ENCODE measurements around the gene UBN1. TPM values are rescaled to one million over a fixed set of nuclear protein-coding genes. Genes with fewer than 3 reads are reported as not detected.

UBN1 gene
- total RNA-seq, 1 experiment from 2014 or later: 33.3 TPM

DNA sequence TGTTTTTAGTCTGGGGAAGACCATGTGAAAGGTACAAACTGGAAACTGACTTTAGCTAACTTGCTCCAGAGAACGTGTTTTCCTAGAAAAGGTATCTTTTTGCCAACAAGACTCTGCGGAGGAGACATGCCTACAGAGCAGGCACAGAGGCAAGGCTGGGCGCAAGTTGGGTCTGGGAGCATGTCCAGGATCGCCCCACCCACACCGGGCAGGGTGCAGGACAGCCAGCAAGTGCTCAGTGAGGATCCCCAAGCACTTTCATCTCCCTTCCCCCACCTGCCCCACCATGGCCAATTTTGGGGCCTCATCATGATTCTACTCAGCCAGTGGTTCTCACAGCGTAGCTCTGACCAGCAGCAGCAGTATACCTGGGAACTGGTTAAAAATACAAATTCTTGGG lies 26.6 kb upstream of the UBN1 start:
- H3K27me3 Mint-ChIP-seq (ENCODE audit: insufficient read depth, unreplicated experiment): no peaks in the 10 kb centered on the region
- intact Hi-C loops (cut with micrococcal nuclease): no loop called here
- TF ChIP-seq, protein P1, sequence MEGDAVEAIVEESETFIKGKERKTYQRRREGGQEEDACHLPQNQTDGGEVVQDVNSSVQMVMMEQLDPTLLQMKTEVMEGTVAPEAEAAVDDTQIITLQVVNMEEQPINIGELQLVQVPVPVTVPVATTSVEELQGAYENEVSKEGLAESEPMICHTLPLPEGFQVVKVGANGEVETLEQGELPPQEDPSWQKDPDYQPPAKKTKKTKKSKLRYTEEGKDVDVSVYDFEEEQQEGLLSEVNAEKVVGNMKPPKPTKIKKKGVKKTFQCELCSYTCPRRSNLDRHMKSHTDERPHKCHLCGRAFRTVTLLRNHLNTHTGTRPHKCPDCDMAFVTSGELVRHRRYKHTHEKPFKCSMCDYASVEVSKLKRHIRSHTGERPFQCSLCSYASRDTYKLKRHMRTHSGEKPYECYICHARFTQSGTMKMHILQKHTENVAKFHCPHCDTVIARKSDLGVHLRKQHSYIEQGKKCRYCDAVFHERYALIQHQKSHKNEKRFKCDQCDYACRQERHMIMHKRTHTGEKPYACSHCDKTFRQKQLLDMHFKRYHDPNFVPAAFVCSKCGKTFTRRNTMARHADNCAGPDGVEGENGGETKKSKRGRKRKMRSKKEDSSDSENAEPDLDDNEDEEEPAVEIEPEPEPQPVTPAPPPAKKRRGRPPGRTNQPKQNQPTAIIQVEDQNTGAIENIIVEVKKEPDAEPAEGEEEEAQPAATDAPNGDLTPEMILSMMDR (IDR thresholded peaks at IDR 0.05; ENCODE audit: unreplicated experiment): no peak
- H3K27ac Mint-ChIP-seq (ENCODE audit: low read depth, unreplicated experiment): no peak overlapping the region
- peaks cover 86% of the 10 kb centered on the region for H3K36me3 Mint-ChIP-seq (ENCODE audit: insufficient read depth, unreplicated experiment)
- no peaks in the 10 kb centered on the region for H3K4me1 Mint-ChIP-seq (ENCODE audit: insufficient read depth, unreplicated experiment)
- ChIA-PET CTCF (no interaction called here), POLR2A (interaction anchor here (1.1 kb wide), 1 partner anchor 18 kb away, joined by 5 read pairs; the partner anchor contains the start of gene ROGDI)
- H3K9me3 Mint-ChIP-seq (ENCODE audit: unreplicated experiment): no peaks in the 10 kb centered on the region
- no peak overlapping the region for H3K4me3 Mint-ChIP-seq (ENCODE audit: unreplicated experiment)
- BruUV-seq (replicated peaks): no TSS peak
- DNase-seq (ENCODE audit: unreplicated experiment): no peak

GRCh38 chr16:4825196-4825595 lies 22.1 kb upstream of the UBN1 start:
- intact Hi-C loops (cut with micrococcal nuclease): no loop called here
- CTCF ChIA-PET: interaction anchor here (0.6 to 0.9 kb wide), 3 partner anchors 14 to 199 kb away, joined by 3 read pairs; no protein-coding TSS in a partner anchor
- TF ChIP-seq, protein P1 (IDR thresholded peaks at IDR 0.05; ENCODE audit: unreplicated experiment): no peak

GRCh38 chr16:4826526-4826925 lies 20.8 kb upstream of the UBN1 start:
- H3K36me3 Mint-ChIP-seq (ENCODE audit: insufficient read depth, unreplicated experiment): peaks cover 87% of the 10 kb centered on the region
- DNase-seq (ENCODE audit: unreplicated experiment): no peak
- CTCF ChIA-PET: interaction anchor here (0.6 to 0.8 kb wide), 2 partner anchors 13 to 128 kb away, joined by 3 read pairs; no protein-coding TSS in a partner anchor
- TF ChIP-seq, protein P1 (IDR thresholded peaks at IDR 0.05; ENCODE audit: unreplicated experiment): no peak
- H3K9me3 Mint-ChIP-seq (ENCODE audit: unreplicated experiment): no peaks in the 10 kb centered on the region
- no peak overlapping the region for H3K4me3 Mint-ChIP-seq (ENCODE audit: unreplicated experiment)
- H3K4me1 Mint-ChIP-seq (ENCODE audit: insufficient read depth, unreplicated experiment): no peaks in the 10 kb centered on the region
- POLR2A ChIA-PET: interaction anchor here (0.7 kb wide), 1 partner anchor 15 kb away, joined by 3 read pairs; no protein-coding TSS in a partner anchor
- H3K27me3 Mint-ChIP-seq (ENCODE audit: insufficient read depth, unreplicated experiment): no peaks in the 10 kb centered on the region
- intact Hi-C loops (cut with micrococcal nuclease): no loop called here
- H3K27ac Mint-ChIP-seq (ENCODE audit: low read depth, unreplicated experiment): no peak overlapping the region
- no TSS peak for BruUV-seq (replicated peaks)

More at GRCh38 chr16:4825196-4825595, 22.1 kb upstream of the UBN1 start:
- no TSS peak for BruUV-seq (replicated peaks)
- Mint-ChIP-seq H3K9me3 (ENCODE audit: unreplicated experiment) (no peaks in the 10 kb centered on the region), H3K27ac (ENCODE audit: low read depth, unreplicated experiment) (no peak overlapping the region), H3K4me3 (ENCODE audit: unreplicated experiment) (no peak overlapping the region), H3K36me3 (ENCODE audit: insufficient read depth, unreplicated experiment) (peaks cover 83% of the 10 kb centered on the region), H3K4me1 (ENCODE audit: insufficient read depth, unreplicated experiment) (no peaks in the 10 kb centered on the region), H3K27me3 (ENCODE audit: insufficient read depth, unreplicated experiment) (no peaks in the 10 kb centered on the region)
- DNase-seq (ENCODE audit: unreplicated experiment): no peak
- POLR2A ChIA-PET: interaction anchor here (0.6 to 0.9 kb wide), 3 partner anchors 9 to 21 kb away, joined by 3 to 4 read pairs (median 3); no protein-coding TSS in a partner anchor

- intact Hi-C loops (cut with micrococcal nuclease): no loop called here
- Mint-ChIP-seq H3K4me1 (ENCODE audit: insufficient read depth, unreplicated experiment) (no peaks in the 10 kb centered on the region), H3K27ac (ENCODE audit: low read depth, unreplicated experiment) (no peak overlapping the region), H3K9me3 (ENCODE audit: unreplicated experiment) (no peaks in the 10 kb centered on the region), H3K4me3 (ENCODE audit: unreplicated experiment) (no peak overlapping the region), H3K27me3 (ENCODE audit: insufficient read depth, unreplicated experiment) (no peaks in the 10 kb centered on the region), H3K36me3 (ENCODE audit: insufficient read depth, unreplicated experiment) (peaks cover 87% of the 10 kb centered on the region)
- CTCF ChIA-PET: interaction anchor here (0.6 to 1.3 kb wide), 3 partner anchors 13 to 132 kb away, joined by 3 to 5 read pairs (median 3); partner anchors contain the start of gene SEC14L5
- no TSS peak for BruUV-seq (replicated peaks)
- TF ChIP-seq, protein P1 (IDR thresholded peaks at IDR 0.05; ENCODE audit: unreplicated experiment): no peak
- POLR2A ChIA-PET: interaction anchor here (0.7 to 1.0 kb wide), 2 partner anchors 14 to 24 kb away, joined by 3 read pairs; no protein-coding TSS in a partner anchor
- no peak for DNase-seq (ENCODE audit: unreplicated experiment)
These were observed 20.3 kb upstream of the UBN1 start for GRCh38 chr16:4826980-4827379.

Measured in MCF 10A (cell line).